GM21447 (cell line): ENCODE results near the gene MMP1.
"Not testable (repeated sequence)": the region's sequence is repeated elsewhere in the genome, so short reads cannot be mapped to it uniquely, and the experiment has no call there.

Source experiments
- ATAC-seq: cut with Tn5 transposase; IDR thresholded peaks from one replicate; pipeline ENCODE4 v1.9.1; 2021; ENCODE audit not compliant: unreplicated experiment

The MMP1 gene

DNA sequence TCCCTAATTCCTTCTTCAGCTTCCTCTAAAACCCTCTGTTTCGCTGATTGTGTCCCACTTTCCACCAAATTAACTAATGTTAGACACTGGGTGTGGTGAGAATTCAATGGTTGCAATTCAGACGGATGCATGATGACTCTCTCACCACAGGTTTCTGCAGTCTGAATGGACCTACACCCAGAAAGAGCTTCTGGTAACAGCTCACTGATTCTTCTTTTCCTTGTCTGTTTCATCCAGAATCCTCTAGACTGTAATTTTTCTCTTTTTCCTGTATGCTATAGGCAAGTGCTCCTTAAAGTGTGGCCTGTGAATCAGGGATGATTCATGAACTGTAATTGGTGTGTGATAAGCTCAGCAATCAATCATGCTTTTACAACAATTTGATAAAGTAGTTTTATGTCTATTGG, 35.6 kb downstream of the MMP1 start:
- no peak for ATAC-seq

DNA sequence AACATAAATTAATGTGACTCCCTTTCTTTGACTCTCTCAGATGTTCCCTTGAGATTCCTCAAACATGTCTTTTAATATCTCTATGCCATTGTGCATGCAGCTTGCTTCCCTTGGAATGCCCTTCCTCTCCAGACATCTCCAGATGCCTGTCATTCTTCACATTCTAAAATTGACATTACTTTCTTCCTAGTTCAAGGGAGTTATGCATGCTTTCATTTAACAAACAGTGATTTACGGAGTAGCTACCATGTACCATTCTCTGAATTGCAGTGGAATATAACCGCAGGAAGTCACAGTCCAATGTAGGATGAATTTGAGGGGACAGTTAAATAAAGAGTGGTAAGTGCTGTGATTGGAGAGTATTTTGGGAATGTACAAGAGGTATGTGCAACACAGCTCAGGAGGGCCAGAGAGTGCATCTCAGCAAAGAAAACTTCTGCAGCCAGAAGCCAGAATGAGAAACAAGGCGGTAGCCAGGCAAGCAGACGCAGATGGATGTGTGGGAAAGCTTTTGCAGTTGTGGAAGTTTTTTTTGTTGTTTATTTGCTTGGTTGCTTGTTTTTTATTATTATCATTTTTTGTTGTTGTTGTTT, 36.2 kb downstream of the MMP1 start:
- ATAC-seq: no peak

DNA sequence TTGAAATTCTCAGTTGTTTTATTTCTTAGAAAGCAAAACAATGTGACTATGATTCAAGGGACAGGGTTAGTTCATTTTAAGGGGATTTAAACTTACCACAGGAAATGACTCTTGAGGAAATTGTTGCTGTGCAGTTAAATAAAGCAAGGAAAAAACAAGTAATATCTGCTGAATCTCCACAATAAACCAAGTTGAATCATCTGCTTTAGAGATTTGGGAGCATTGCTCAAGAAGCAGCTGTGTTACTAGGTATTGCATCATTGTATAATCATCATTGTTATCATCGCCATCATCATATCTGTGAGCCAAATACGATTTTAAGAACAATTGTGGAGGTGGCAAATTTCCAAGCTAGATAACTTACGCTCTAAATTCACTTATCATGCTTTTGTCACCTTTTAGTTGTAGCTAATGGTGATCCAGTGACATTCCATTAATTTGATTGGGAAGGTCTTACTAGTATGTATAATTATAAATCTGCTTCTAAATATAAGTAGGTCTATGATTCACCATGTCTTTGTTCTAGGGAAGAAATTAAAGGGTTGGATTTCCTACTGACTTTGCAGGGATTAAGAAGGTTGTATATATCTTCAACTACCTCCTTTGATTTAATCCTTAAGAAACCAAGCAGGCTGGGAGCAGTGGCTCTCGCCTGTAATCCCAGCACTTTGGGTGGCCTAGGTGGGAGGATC, 37.5 kb downstream of the MMP1 start:
- ATAC-seq: no peak

DNA sequence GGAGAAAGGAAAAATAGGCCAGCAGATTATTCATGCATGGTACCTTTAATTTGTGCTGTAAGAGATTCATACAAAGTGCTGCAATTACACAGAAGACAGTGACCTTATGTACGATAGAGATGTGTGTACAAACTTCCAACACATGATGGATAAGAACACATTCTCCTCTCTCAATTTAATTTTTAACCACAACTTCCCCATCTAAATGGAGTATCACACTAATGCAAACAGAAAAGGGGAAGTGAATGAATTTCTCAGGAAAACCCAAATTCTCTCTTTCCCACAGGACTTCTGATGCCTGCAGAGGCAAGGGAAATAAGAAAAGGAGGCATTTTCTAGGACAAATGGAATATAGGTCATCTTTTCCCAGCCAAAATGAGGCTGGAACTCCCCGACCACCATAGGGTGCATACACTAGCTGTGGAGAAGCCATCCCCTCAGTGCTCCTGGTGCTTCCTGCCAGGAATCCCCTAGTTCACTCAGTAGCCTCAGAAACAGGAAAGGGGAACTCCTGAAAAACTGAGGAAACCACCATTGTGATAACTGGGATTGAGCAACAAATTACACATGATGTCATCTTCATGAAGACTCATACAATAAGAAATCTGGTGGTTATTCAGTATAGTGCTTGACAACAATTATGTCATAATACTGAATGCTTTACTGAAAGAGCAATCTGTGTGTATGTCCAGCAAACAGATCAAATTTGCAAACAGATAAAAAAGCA, 40.0 kb downstream of the MMP1 start:
- no peak for ATAC-seq

DNA sequence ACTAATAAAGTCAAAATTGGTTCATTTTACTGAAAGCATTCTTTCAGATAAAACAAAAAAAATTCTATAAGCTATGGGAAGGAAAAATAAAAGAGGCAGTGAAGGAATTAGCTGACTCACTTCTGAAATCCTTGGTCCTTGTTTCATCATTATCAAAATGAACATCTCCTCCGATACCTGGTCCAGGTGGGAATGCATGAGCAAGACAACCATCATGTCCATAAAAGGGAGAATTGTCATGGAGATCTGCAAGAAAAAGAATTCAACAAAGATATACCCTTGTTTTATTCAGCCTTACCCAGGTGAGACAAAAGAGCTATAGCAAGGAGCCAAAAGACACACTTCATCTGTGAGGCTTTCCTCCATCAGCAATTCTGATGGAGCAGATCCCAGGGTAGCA, 44.7 kb downstream of the MMP1 start:
- no peak for ATAC-seq

DNA sequence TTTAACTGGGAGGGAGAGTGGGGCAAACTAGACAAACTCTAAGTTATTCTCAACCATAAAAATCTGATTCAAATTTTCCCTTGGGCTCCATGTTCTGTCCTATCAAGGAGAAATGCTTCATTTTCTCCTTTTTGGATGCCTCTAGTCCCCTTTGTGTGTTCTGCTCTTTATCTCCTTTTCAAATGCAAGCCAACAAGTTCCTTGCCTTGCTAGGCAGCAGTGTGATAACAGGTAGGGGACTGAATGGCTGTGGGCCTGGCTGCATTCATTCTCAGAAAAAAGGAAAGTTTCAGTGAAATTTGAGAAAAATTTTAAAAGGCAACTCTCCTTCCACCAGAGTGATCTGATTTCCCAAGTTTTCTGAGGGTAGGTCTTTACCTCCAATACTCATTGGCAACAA, 46.3 kb downstream of the MMP1 start:
- no peak for ATAC-seq

DNA sequence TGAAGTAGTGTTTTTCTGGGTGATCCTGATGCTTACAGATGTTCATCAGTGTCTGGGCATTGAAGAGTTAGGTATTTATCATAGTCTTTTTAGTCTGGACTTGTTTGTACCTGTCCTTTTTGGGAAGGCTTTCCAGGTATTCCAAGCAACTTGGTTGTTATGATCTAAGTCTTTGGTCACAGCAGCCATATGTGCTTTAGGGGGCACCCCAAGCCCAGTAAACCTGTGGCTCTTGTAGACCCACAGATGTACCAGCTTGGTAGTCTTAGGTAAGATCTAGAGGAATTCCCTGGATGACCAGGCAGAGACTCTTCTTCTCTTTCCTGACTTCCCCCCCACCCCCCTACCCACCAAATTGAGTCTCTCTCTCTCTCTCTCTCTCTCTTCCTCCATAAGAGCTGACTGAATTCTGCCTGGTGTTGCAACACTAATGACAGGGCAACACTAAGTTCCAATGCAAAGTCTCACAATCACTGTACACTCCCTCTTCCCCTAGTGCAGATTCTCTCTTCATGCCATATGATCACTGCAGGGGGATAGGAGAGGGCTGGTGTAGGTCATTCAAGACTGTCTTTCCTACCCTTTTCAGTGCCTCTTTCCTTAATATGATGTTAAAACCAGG, 48.7 kb downstream of the MMP1 start:
- no peak for ATAC-seq

DNA sequence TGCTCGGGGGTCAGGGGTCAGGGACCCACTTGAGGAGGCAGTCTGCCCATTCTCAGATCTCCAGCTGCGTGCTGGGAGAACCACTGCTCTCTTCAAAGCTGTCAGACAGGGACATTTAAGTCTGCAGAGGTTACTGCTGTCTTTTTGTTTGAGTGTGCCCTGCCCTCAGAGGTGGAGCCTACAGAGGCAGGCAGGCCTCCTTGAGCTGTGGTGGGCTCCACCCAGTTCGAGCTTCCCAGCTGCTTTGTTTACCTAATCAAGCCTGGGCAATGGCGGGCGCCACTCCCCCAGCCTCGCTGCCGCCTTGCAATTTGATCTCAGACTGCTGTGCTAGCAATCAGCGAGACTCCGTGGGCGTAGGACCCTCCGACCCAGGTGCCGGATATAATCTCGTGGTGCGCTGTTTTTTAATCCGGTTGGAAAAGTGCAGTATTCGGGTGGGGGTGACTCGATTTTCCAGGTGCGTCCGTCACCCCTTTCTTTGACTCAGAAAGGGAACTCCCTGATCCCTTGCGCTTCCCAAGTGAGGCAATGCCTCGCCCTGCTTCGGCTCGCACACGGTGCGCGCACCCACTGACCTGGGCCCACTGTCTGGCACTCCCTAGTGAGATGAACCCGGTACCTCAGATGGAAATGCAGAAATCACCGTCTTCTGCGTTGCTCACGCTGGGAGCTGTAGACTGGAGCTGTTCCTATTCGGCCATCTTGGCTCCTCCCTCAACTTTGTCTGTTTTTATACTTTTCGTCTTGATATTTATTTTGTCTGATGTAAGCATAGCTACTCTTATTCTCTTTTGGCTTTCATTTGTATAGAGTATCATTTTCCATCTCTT, 51.0 kb downstream of the MMP1 start:
- not testable (repeated sequence) for ATAC-seq
